Stimulated activated CD8-positive, alpha-beta memory T cell treated with anti-CD3 and anti-CD28 coated beads, Interleukin-12 subunit alpha, Interleukin-12 subunit beta, amount 100 ng/mL, for 24 hours (primary cell): ENCODE results near the gene TCF7.
"Not testable (repeated sequence)": the region's sequence is repeated elsewhere in the genome, so short reads cannot be mapped to it uniquely, and the experiment has no call there.

Experiments
- DNase-seq: peaks from one replicate; pipeline ENCODE4 v3.0.0-alpha.2; 2020; ENCODE audit errors: extremely low read depth

TCF7 gene

GRCh38 chr5:134145041-134145757 is 30.7 kb downstream of the TCF7 start:
- DNase-seq = no peak

DNA sequence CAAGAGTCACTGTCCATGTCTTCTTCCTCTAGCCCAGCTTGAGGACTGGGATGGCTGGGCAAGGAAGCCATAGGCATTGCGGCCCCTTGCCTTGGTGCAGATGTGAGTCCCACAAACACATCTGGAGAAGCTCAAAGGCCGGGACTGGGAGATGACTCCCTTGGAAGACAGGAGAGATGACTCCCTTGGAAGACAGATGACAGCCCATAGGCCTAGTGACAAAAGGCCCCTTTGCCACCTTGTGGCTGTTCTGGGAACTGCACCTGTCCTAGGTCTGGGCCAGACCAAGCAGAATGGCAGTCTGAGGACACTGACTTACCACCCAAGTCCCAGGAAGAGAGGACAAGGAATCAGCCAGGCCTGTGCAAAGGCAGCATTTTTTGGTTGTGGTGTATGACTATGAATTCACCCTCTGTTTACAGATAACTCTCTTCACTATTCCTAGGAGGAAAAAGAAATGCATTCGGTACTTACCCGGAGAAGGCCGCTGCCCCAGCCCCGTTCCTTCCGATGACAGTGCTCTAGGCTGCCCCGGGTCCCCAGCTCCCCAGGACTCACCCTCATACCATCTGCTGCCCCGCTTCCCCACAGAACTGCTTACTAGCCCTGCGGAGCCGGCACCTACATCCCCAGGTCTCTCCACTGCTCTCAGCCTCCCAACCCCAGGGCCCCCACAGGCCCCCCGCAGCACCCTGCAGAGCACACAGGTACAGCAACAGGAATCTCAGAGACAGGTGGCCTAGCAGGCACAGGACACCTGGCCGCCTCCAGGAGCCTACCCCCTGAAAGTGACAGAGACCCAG is 31.5 kb downstream of the TCF7 start:
- peak; percentile 57 for DNase-seq

GRCh38 chr5:134146651-134147518 is 32.4 kb downstream of the TCF7 start:
- no peak for DNase-seq

DNA sequence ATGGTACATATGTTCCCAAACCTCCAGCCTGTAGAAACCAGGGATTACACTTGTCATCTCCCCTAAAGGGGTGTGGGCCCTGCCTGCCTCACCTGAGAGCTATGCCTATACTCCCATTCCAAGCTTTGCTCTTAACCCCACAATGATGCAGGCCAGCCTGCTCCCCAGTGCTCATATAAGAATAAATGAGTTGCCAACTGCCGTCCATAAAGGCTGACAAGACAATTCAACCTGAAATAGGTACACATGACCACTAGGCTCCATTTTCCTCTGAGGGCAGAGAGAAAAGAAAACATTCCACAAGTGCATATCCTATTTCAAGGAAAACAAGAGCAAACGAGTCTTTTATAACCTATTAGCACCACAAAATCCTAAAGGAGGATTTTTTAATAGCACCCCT is 33.8 kb downstream of the TCF7 start:
- DNase-seq = no peak

DNA sequence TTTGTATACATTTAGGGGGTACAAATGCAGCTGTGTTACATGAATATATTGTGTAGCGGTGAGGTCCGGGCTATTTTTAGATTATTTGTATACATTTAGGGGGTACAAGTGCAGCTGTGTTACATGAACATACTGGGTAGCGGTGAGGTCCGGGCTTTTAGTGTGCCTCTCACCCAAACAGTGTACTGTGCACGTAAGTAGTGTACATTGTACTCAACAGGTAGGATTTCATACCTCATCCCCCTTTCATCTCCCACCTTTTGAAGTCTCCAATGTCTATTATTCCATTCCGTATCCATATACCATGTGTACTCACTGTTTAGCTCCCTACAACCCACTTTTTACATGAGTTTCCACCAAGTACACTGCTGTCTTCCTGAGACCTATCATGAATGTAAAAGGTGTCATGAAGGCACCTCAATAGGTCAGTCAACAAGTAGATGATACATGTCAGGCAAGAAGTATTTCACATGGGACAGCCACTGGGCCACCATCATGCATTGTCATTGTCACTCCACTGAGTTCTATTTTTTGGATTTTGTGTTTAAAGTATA is 34.6 kb downstream of the TCF7 start:
- DNase-seq = no peak

DNA sequence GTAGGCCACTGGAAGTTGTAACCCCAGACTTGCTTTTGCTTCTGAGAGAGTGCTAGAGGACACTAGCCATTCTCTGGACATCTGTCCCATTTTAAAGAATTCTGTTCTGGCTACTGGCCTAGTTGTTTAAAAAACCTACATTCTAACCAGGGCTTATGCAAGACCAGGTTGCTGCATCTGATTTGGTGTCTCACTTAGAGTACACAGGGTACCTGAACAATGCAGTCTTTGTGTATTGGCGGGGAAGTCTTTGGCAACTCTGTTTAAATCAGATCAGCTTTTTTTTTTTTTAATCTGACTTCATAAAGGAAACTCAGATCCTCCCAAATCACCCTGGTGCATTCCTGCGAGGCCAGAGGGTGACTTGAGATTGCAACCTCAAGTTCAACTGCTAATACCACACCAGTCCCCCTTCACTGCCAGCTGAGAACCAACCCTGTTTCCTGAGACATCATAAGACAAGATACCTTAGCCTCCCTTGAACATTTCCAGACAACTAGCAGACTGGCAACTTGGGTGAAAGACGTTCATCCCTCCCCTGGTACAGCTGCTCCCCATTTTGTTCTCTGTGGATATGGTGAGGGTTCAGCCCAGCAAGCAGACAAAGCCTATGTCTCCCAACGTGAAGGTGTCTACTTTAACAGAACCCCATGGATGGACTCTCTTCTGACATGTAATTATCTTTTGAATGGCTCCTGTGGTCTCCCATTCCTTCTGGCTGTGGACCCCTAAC is 35.3 kb downstream of the TCF7 start:
- no peak for DNase-seq

DNA sequence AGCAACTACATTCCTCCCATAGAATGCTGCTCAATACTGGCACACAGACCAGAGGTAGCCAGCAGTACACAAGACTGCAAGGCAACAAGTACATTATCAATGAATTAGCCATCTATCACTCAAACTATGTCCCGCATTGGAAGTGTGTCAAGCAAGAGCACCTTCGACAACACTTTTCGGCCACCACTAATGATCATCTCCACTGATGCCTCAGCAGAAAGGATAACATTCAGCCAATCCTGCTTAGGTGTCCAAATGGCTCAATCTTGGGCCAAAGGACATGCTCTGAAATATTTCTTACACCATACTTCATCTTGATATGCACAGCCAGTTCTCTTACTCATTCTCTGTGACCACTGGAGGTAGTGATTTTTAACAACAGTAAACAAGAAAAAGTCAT is 37.2 kb downstream of the TCF7 start:
- no peak for DNase-seq

- DNase-seq = not testable (repeated sequence)
These were observed 37.8 kb downstream of the TCF7 start for GRCh38 chr5:134152173-134152832.

DNA sequence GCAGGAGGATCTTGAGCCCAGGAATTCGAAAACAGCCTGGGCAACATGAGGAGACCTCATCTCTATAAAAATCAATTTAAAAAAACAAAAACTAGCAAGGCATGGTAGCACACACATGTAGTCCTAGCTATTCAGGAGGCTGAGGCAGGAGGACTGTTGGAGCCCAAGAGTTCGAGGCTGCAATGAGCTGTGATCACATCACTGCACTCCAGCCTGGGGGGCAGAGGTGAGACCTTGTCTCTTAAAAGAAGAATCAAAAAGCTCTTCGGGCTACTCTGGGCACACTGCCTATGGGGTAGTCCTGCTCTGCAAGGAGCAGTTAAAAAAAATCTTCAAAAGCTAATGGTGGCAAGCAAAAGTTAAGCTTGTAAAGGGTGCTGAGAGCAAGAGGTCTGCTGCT is 38.8 kb downstream of the TCF7 start:
- no peak for DNase-seq

GRCh38 chr5:134153657-134154056 is 39.2 kb downstream of the TCF7 start:
- DNase-seq = no peak

DNA sequence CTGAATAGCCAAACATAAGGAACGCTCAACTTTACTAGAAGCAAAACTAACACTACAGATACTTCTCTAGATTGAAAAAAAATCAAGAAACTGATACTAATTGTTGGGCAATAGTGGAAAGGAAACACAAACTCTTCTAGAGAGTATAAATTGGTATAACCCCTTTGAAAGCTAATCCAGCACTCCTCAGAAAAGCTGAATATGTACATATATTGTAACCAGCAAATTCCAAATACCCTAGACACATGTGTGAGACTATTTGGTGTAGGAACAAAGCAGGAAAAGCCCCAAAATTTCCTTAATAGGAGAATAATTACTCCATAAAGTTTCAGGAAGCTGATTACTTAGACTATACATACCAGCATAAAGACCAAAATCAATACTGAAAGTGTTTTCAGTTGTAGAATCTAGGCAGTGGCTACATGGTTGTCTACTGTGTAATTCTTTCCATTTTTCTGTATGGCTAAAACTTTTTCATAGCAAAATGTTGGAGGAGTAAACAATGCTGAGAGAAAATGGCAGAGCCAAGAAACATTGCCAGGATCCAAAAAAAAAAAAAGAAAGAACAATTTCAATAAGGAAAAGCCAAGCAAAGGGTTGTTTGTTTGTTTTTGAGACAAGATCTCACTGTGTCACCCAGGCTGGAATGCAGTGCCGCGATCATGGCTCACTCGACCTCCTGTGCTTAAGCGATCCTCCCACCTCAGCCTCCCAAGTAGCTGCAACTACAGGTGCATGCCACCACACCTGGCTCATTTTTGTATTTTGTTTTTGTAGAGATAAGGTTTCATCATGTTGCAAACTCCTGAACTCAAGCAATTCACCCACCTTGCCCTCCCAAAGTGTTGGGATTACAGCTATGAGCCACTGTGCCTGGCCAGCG is 47.3 kb downstream of the TCF7 start:
- no peak for DNase-seq

GRCh38 chr5:134162592-134162991 is 48.1 kb downstream of the TCF7 start:
- DNase-seq = no peak

- no peak for DNase-seq
These were observed 57.5 kb downstream of the TCF7 start for GRCh38 chr5:134171972-134172371.

DNA sequence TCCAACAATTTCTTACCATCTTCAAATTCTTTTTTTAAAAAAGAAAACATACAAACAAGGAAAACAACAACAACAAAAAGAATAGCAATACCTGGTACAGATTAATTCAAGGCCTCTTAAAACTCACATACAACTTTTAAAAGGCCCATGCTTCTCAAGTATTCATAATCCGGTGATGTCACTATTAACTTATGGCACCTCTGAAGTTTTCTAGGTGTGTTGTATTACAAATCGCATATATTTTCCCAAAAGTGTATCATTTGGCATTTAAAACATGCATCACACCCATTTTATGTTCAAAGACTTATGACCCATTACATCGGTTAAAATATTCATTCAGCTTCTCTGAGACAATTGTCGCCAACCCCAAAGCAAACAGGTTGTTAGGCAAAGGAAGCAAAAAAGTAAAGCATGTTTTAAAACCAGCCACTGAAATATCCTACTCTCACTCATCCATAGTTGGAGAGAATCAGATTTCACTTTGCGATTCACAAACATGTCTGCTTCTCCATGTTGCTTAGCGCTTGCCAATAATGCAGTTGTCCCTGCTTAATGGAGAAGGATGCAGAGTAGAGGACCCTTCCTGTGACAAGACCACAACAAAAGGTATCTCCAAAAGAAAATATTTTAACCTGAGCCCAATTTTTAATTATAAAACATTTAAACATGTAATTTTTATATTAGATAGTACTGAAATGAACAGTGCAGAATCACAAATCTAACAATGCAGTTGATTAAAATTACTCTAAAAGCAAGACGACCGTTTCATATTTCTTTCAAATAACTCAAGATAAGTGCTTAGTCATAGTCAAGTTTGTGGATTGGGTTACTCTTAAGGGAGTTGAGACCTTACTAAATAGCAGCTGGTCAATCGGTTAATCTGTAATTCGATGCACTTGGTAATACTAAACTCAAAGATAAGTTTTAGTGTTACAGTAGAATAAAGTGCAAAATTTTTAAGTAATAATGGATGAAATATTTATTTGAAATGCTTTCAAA is 60.7 kb downstream of the TCF7 start:
- no peak for DNase-seq

DNA sequence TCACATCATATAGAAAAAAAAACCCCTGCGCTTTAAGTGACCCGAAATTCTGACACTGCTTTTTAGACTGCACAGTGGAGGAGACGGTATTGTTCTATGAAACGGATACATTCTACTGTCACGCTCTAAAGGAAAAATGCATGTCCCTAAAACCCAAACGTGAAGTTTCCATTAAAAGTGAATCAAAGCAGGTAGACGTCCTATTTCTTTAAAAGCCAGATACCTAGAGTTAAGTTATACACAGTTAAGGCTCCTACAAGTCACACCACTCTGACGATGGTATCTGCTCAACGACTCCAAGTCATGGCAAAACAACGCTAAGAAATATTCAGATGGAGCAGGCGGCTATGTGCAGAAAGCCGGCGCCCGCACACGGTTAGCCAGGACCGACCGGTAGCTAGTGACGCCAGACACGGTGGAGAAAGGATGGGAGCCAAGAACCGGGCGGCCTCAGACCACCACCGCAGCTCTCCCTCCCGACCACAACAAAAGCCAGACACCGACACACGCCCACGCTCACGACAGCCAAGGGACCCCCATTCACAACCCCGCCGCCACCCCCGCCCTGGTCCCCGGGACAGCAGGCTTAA is 61.5 kb downstream of the TCF7 start:
- no peak for DNase-seq

GRCh38 chr5:134176511-134177368 is 62.3 kb downstream of the TCF7 start, which contains the start of gene SKP1:
SKP1 (minus strand) TSS chr5:134176950; CDS start chr5:134174022, 2,928 bp downstream.
- DNase-seq = peak; percentile 76
